GM19328 (cell line): ENCODE results near the gene AHDC1.
"Not testable (repeated sequence)": the region's sequence is repeated elsewhere in the genome, so short reads cannot be mapped to it uniquely, and the experiment has no call there.

Source experiments
- ATAC-seq: cut with Tn5 transposase; IDR thresholded peaks from one replicate; pipeline ENCODE4 v1.9.1; 2021; ENCODE audit warnings: mild to moderate bottlenecking, moderate library complexity; ENCODE audit not compliant: unreplicated experiment

The AHDC1 gene

GRCh38 chr1:27551953-27552312 is 52.0 kb downstream of the AHDC1 start:
- ATAC-seq, result no peak

GRCh38 chr1:27551170-27551952 is 52.6 kb downstream of the AHDC1 start:
- no peak for ATAC-seq

GRCh38 chr1:27550510-27551169 is 53.3 kb downstream of the AHDC1 start:
- no peak for ATAC-seq

- no peak for ATAC-seq
These were observed 54.0 kb downstream of the AHDC1 start for GRCh38 chr1:27549807-27550408.

- no peak for ATAC-seq
These were observed 54.9 kb downstream of the AHDC1 start for GRCh38 chr1:27548858-27549719.

- ATAC-seq, result no peak
These were observed 55.6 kb downstream of the AHDC1 start for GRCh38 chr1:27548136-27548853.

GRCh38 chr1:27547220-27548116 is 56.5 kb downstream of the AHDC1 start:
- ATAC-seq, result no peak

- no peak for ATAC-seq
These were observed 58.1 kb downstream of the AHDC1 start for GRCh38 chr1:27545876-27546275.

GRCh38 chr1:27545271-27545670 is 58.7 kb downstream of the AHDC1 start:
- ATAC-seq, result no peak

- no peak for ATAC-seq
These were observed 59.1 kb downstream of the AHDC1 start for GRCh38 chr1:27544834-27545233.

- no peak for ATAC-seq
These were observed 60.7 kb downstream of the AHDC1 start for GRCh38 chr1:27543284-27543683.

- no peak for ATAC-seq
These were observed 61.3 kb downstream of the AHDC1 start for GRCh38 chr1:27542463-27543273.

GRCh38 chr1:27539901-27540861 is 63.8 kb downstream of the AHDC1 start:
- ATAC-seq, result no peak

GRCh38 chr1:27538793-27539192 is 65.2 kb downstream of the AHDC1 start:
- no peak for ATAC-seq

GRCh38 chr1:27538305-27538676 is 65.7 kb downstream of the AHDC1 start:
- not testable (repeated sequence) for ATAC-seq

- no peak for ATAC-seq
These were observed 67.2 kb downstream of the AHDC1 start for GRCh38 chr1:27536767-27537166.

- no peak for ATAC-seq
These were observed 67.8 kb downstream of the AHDC1 start for GRCh38 chr1:27536010-27536757.
